Astrocyte of the spinal cord (primary cell): ENCODE measurements around the gene CYP2F1.
"Not testable (repeated sequence)": the region's sequence is repeated elsewhere in the genome, so short reads cannot be mapped to it uniquely, and the experiment has no call there.

Experiments
- DNase-seq: peaks from one replicate; pipeline ENCODE4 v3.0.0; 2011; ENCODE audit warnings: low read depth, low spot score
- H3K4me3 ChIP-seq: 2 replicates; pipeline ENCODE4 v1.5.1; 2011; ENCODE audit warnings: low read depth, mild to moderate bottlenecking, low read length, moderate library complexity
- CTCF ChIP-seq: IDR thresholded peaks from 2 replicates; pipeline ENCODE4 v1.5.1; 2012; ENCODE audit warnings: low read depth, mild to moderate bottlenecking, low read length, inconsistent platforms
- in situ Hi-C: cut with HindIII; loops from 2 replicates; pipeline ENCODE4 v1.10.0; 2017; ENCODE audit warnings: low sequenced_read_pairs

Gene CYP2F1

GRCh38 chr19:41136636-41137455 lies 22.6 kb downstream of the CYP2F1 start:
- DNase-seq, result no peak
- H3K4me3 ChIP-seq, result no peak overlapping the region
- in situ Hi-C loops, result no loop called here
- no peak for TF ChIP-seq CTCF

- in situ Hi-C loops, result no loop called here
- no peak overlapping the region for H3K4me3 ChIP-seq
- TF ChIP-seq CTCF, result peak; percentile 81
- peak; percentile 69 for DNase-seq
These were observed 30.2 kb downstream of the CYP2F1 start for GRCh38 chr19:41144403-41144802.

- in situ Hi-C loops, result no loop called here
- H3K4me3 ChIP-seq, result no peak overlapping the region
- TF ChIP-seq CTCF, result no peak
- no peak for DNase-seq
These were observed 35.6 kb downstream of the CYP2F1 start for GRCh38 chr19:41149831-41150230.

GRCh38 chr19:41150986-41151385 lies 36.8 kb downstream of the CYP2F1 start:
- DNase-seq, in situ Hi-C loops, H3K4me3 ChIP-seq: not testable (repeated sequence)

GRCh38 chr19:41154060-41154459 lies 39.8 kb downstream of the CYP2F1 start:
- H3K4me3 ChIP-seq, result no peak overlapping the region
- DNase-seq, result no peak
- TF ChIP-seq CTCF, result no peak
- in situ Hi-C loops, result no loop called here

- no peak overlapping the region for H3K4me3 ChIP-seq
- in situ Hi-C loops, result no loop called here
- TF ChIP-seq CTCF, result peak; percentile 3
- DNase-seq, result no peak
These were observed 42.0 kb downstream of the CYP2F1 start for GRCh38 chr19:41156207-41156606.

GRCh38 chr19:41159881-41160280 lies 45.6 kb downstream of the CYP2F1 start:
- in situ Hi-C loops, result no loop called here
- no peak for DNase-seq
- H3K4me3 ChIP-seq, result no peak overlapping the region
- no peak for TF ChIP-seq CTCF
